HFFc6 (cell line): ENCODE results near the gene CEP131. TPM values are rescaled to one million over a fixed set of nuclear protein-coding genes. Genes with fewer than 3 reads are reported as not detected.

Experiments used
- DNase-seq: peaks from one replicate; pipeline ENCODE4 v3.0.0-alpha.2; 2018
- H3K27ac Mint-ChIP-seq: 2 replicates; pipeline ENCODE4 v1.8.0; 2020; ENCODE audit warnings: mild to moderate bottlenecking, mixed read lengths
- H3K27me3 Mint-ChIP-seq: 2 replicates; pipeline ENCODE4 v1.8.0; 2021; ENCODE audit warnings: mild to moderate bottlenecking, moderate library complexity, mixed read lengths; ENCODE audit not compliant: insufficient read depth
- H3K36me3 Mint-ChIP-seq: 2 replicates; pipeline ENCODE4 v1.8.0; 2021; ENCODE audit warnings: low read depth, mixed read lengths
- H3K4me1 Mint-ChIP-seq: 2 replicates; pipeline ENCODE4 v1.8.0; 2020; ENCODE audit warnings: low read depth, mixed read lengths
- H3K4me3 Mint-ChIP-seq: 2 replicates; pipeline ENCODE4 v1.8.0; 2020; ENCODE audit warnings: mild to moderate bottlenecking, moderate library complexity, mixed read lengths
- H3K9me3 Mint-ChIP-seq: 2 replicates; pipeline ENCODE4 v1.8.0; 2020; ENCODE audit warnings: mild to moderate bottlenecking, mixed read lengths
- CTCF ChIP-seq: fragments of 200-600 bp; sonication (generic); IDR thresholded peaks from 2 replicates; pipeline ENCODE4 v1.5.0; 2021; ENCODE audit warnings: antibody characterized with exemption, mild to moderate bottlenecking
- total RNA-seq, 6 experiments: library from RNA; stranded (reverse); fragmentation: NEBNext Ultra II Directional; extraction: Animal tissue kit (Norgen Biotek cat#: 25700); gene quantifications; 2 replicates in 1 of 6; 3 replicates in 5 of 6; pipeline ENCODE4 v1.2.3, GENCODE V29; 2021

CEP131 gene
- total RNA-seq, 6 experiments from 2014 or later = 8.3 to 13.2 (median 10.7) TPM

DNA sequence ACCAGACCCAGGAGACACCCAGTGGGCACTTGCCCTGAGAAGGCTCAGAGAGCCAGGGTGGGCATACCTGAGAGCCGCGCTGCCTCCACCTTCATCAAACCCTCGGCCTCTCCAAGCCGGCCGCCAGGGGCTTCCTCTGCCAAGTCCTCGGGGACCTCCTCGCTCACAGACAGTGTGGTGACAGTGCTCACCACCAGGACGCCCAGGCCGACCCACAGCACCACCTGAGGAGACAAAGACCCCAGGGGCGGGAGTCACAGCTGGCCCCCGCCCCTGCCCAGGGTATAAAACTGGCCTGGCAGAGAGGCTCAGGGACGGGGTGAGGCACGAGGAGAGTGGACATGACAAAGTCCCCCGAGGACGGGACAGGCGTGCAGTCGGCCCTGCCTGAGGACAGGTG, 37.4 kb upstream of the CEP131 start:
- H3K27ac Mint-ChIP-seq = no peak overlapping the region
- no peaks in the 10 kb centered on the region; the same call in 1 of the 2 replicates for H3K36me3 Mint-ChIP-seq
- H3K4me3 Mint-ChIP-seq = no peak overlapping the region
- peaks cover 2% of the 10 kb centered on the region; the same call in 1 of the 2 replicates for H3K27me3 Mint-ChIP-seq
- peaks cover 11% of the 10 kb centered on the region; the same call in 1 of the 2 replicates for H3K4me1 Mint-ChIP-seq
- no peak for DNase-seq
- H3K9me3 Mint-ChIP-seq = no peaks in the 10 kb centered on the region
- TF ChIP-seq CTCF = no peak

GRCh38 chr17:81259058-81259605, 36.4 kb upstream of the CEP131 start:
- Mint-ChIP-seq H3K9me3 (no peaks in the 10 kb centered on the region), H3K27me3 (peaks cover 2% of the 10 kb centered on the region; the same call in 1 of the 2 replicates), H3K4me1 (peaks cover 17% of the 10 kb centered on the region; the same call in 1 of the 2 replicates), H3K36me3 (no peaks in the 10 kb centered on the region), H3K4me3 (no peak overlapping the region), H3K27ac (no peak overlapping the region)
- no peak for DNase-seq
- TF ChIP-seq CTCF = no peak

GRCh38 chr17:81258292-81258691, 35.5 kb upstream of the CEP131 start:
- Mint-ChIP-seq H3K27ac (no peak overlapping the region), H3K4me1 (peaks cover 17% of the 10 kb centered on the region; the same call in 1 of the 2 replicates), H3K27me3 (peaks cover 2% of the 10 kb centered on the region; the same call in 1 of the 2 replicates), H3K4me3 (no peak overlapping the region), H3K36me3 (no peaks in the 10 kb centered on the region), H3K9me3 (no peaks in the 10 kb centered on the region)
- no peak for TF ChIP-seq CTCF
- DNase-seq = no peak

DNA sequence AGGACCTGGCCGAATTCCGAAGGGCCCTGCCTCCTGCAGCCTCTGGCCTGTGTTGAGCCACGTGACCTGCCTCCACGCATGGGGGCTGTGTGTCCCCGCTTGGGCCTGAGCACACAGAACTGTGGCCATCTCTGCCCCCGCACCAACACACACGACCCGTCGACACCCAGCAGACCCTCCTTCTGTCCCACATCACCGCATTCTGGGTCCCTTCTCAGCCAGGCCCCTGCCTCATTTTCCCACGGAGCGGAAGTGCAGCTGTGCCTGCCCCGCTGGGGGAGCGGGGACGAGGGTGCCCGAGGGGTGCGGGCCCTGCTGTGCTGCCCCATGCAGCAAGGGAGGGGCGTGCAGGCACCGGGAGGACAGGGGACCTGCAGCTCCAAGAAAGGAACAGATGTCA, 34.8 kb upstream of the CEP131 start:
- no peak for DNase-seq
- no peaks in the 10 kb centered on the region for H3K9me3 Mint-ChIP-seq
- peaks cover 17% of the 10 kb centered on the region; the same call in 1 of the 2 replicates for H3K4me1 Mint-ChIP-seq
- peaks cover 2% of the 10 kb centered on the region; the same call in 1 of the 2 replicates for H3K27me3 Mint-ChIP-seq
- H3K27ac Mint-ChIP-seq = no peak overlapping the region
- no peaks in the 10 kb centered on the region for H3K36me3 Mint-ChIP-seq
- no peak overlapping the region for H3K4me3 Mint-ChIP-seq
- no peak for TF ChIP-seq CTCF

DNA sequence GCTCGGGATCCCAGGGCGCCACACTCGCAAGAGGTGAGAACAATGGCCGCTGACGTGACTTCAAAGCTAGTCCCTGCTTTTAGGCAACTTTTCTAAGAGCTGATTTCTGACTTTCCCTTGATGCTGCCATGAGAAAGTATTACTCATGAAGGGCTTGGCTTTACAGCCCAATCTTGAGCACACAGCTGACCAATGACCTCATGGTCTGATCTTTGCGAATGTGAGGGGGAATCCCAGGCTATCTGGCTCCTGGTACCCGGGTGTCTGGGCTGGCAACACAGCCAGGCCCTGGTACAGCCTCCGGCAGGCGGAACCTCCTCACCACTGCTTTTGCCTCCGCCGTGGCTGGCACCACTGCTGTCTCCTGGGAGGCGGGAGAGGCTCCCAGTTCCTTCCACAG, 33.9 kb upstream of the CEP131 start:
- TF ChIP-seq CTCF = no peak
- DNase-seq = peak; percentile 20
- no peaks in the 10 kb centered on the region for H3K36me3 Mint-ChIP-seq
- H3K9me3 Mint-ChIP-seq = no peaks in the 10 kb centered on the region
- peaks cover 17% of the 10 kb centered on the region; the same call in 1 of the 2 replicates for H3K4me1 Mint-ChIP-seq
- H3K27ac Mint-ChIP-seq = no peak overlapping the region
- peaks cover 2% of the 10 kb centered on the region; the same call in 1 of the 2 replicates for H3K27me3 Mint-ChIP-seq
- H3K4me3 Mint-ChIP-seq = no peak overlapping the region
